ENCODE measurements around the gene RFPL3.

DNA sequence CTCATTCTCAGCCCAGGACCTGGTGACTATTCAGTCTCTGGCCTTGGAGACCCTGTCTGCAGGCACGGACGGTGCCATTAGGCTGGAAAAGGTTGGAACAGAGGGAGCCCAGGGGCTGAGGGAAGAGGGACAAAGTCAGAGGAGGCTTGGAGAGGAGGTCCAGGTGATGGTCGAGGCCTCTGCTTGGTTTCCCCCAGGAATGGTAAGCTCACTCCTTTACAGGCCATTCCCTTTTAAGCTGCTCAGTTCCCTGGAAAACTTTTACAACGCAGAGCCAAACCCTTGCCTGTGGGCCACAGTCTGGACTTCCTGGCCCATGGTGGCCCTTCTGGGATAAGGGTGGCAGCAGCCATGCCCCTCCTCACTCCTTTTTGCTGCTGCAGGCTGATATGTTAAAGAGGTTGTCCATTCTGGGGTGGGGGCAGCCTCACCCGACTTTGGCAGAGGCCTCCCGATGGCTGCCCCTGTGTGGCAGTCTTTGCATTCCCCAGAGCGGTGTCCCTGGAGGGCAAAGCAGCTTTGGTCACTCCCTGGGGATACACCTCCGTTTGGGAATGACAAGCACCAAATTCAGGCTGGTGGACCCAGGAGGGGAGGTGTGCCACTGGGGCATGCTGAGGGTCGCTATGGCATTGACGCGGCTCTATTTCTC, 34.0 kb upstream of the RFPL3 start:
- TF ChIP-seq POLR2A (IDR thresholded peaks at IDR 0.05) = no peak
- TF ChIP-seq, protein P1, sequence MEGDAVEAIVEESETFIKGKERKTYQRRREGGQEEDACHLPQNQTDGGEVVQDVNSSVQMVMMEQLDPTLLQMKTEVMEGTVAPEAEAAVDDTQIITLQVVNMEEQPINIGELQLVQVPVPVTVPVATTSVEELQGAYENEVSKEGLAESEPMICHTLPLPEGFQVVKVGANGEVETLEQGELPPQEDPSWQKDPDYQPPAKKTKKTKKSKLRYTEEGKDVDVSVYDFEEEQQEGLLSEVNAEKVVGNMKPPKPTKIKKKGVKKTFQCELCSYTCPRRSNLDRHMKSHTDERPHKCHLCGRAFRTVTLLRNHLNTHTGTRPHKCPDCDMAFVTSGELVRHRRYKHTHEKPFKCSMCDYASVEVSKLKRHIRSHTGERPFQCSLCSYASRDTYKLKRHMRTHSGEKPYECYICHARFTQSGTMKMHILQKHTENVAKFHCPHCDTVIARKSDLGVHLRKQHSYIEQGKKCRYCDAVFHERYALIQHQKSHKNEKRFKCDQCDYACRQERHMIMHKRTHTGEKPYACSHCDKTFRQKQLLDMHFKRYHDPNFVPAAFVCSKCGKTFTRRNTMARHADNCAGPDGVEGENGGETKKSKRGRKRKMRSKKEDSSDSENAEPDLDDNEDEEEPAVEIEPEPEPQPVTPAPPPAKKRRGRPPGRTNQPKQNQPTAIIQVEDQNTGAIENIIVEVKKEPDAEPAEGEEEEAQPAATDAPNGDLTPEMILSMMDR (IDR thresholded peaks at IDR 0.05) = no peak
- TF ChIP-seq POLR2AphosphoS5 (IDR thresholded peaks at IDR 0.05) = no peak
